ENCODE data around the gene PCOLCE2.
A peak's percentile ranks its signal among the peaks of the same experiment; 100 is the strongest.

PCOLCE2 gene

DNA sequence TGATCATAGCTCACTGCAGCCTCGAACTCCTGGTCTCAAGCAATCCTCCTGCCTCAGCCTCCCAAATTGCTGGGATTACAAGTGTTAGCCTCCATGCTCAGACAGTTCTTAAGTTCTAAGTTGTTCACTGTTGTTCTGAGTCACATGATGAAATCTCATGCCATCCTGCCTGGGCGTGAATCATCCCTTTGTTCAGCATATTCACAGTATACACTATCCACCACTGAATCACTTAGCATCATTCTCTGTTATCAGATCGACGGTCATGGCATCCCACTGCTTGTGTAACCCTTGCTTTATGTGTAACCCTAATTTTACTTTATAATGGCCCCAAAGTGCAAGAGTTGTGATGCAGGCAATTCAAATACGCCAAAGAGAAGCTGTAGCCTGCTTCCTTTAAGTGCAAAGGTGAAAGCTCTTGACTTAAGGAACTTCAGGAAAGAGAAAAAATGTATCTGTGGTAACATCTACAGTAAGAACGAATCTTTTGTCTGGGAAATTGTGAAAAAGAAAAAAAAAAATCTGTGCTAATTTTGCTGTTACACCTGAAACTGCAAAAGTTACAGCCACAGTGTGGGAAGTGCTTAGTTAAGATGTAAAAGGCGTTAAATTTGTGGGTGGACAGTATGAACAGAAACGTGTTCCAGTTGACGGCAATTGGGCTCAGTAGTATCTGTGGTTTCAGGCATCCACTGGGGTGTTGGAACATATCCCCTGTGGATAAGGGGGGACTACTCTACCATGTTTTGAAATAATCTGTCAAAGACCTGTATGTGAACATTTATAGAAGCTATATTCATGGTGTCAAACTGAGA is 80.6 kb downstream of the PCOLCE2 start:
- DNase-seq, result peak; percentile 80

DNA sequence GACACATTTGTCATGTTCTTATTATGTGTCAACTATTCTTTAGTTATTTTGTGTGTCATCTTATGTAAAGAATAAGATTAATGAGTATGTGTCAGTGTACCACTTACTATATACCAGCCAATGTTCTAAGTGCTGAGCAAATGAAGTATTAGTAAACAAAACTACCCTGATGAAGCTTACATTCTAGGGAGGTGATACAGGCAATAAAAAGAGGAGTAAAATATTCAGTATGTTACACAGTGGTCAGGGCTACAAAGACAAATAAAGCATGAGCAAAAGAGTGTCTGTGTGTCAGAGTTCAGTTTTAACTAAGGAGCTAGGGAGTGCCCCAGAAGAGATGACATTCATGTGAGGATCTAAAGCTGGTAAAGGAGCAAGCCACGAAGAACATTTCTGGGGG is 86.0 kb downstream of the PCOLCE2 start:
- DNase-seq, result no peak

DNA sequence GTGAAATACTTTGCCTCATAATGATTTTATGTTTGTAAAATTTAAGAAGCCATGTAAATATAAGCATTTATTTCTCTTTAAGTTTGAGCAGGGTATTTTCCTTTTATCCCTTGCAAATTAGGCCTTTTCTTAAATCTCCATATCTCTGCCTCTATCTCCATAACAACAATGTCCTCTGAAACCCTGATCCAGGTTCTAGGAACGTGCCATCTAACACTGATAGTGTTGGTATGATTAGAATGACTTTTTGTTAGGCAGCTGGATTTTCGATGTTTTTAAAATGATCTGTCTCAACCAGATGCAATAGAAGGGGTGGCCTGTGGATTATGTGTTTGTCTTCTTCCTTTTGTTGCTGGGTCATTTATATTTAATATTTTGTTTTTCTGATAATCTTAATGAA is 87.1 kb downstream of the PCOLCE2 start:
- DNase-seq, result no peak

DNA sequence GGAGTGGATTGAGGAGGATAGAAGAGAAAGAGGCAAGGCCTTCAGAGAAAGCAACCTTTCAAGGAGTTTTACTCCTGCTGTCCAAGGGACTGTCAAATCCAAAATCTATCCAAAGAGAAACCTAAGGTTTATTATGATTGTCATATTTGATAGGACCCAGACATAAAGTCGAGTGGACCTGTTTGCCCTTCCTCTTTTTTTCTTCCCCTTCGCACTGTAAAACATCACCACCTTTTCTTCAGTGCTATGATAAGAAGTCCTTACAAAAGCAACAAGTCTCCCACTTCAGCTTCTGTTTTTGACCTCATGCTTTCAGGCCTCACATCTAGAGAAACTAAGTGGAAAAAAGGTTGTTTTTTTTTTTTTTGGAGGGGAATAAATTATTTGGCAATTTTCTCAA is 92.1 kb downstream of the PCOLCE2 start:
- DNase-seq, result no peak

DNA sequence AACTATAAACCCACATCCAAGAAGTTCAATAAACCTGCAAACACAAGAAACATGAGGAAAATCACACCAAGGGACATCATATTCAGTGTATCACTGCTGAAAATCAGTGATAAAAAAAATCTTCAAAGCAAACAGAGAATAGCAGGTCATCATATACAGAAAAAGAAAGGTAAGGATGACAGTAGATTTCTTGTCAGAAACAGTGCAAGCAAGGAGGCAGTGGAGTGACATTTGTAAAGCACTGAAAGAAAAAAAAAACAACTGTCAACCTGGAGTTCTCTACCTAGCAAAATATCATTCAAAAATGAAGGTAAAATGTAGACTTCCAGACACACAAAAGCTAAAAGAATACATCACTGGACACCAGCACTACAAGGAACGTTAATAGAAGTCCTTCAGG is 93.6 kb downstream of the PCOLCE2 start:
- DNase-seq, result no peak

DNA sequence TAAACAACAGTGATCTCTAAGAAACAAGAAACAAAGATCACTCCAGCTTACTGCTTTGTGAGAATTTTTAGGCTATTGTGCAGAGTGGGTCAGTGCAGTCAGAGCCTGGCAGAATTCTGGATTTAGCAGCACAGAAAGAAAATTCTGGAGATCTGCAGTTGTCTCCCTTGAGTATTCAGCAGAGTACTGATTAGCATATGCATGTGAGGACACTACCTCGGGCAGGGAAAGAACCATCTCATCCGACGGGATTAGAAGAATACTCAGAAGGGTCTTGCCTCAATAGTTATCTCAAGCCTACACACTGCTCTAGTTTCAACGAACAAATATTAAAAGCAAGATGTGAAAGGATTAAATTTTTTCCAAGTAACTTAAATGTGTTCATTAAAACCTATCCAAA is 94.4 kb downstream of the PCOLCE2 start:
- DNase-seq, result no peak

DNA sequence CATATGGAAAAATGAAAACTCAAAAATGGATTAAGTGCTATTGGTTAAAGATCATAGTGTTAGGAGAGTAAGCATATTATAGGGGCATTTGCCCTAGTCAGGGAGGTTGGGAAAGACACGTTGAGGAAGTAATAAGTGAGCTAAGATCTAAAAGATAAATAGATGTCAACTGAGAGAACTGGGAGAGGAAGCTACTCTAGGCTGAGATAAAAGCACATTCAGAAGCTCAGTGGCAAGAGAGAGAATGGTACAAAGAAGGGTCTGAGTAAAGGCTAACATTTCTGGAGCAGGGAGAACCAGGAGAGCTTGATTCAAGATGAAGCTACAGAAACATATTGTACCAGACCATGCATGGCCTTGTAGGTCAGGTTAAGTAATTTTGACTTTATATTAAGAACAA is 101.2 kb downstream of the PCOLCE2 start:
- DNase-seq, result no peak

DNA sequence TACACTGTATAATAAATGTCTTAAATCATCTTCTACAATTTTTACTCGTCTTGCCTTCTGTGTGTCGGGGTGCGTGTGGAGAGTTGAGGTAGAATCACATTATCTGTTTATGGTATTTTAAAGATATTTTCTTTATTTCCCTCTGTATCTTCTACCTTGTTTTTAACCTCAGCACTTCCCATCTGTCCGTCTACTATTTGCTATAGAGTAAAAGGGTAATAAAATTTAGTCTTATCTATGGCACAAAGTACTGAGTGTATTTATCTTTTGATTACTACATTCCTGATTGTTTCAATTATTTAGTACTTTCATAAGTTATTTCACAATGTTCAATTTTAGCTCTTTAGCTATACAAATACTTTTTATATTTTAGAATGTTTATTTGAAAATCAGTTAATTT is 102.9 kb downstream of the PCOLCE2 start:
- DNase-seq, result no peak

DNA sequence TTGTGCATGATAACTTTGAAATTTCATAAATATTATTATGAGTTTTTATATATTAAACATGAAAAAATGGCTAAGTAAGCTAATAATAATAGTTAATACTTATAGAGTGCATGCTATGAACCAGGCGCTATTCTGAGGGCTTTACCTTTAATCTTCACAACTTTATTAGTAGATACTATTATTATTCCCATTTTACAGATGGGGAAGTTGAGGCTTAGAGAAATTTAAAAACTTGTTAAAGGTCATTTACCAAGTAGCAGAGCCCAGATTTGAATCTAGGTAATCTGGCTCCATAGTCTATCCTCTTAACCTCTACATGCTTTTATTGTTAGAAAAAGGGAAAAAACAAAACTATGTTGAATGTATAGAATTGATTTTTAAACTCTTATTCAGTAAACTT is 104.7 kb downstream of the PCOLCE2 start:
- DNase-seq, result no peak

DNA sequence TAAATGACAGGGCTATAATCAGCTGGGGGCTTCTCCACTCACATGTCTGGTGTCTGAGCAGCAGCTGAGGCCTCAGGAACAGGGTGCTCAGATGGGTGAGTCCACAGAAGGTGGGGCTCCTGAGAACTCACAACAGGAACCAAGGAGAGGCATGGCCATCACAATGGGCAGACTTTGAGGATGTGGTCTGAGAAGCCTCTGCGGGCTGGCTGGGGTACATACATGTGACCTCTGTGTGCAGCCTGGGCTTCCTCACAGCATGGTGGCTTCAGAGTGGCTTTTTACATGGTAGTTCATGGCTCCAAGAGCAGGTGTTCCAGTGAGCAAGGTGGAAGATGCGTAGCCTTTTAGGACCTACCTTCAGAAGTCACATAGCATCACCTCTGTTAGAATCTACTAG is 106.3 kb downstream of the PCOLCE2 start:
- DNase-seq, result no peak

DNA sequence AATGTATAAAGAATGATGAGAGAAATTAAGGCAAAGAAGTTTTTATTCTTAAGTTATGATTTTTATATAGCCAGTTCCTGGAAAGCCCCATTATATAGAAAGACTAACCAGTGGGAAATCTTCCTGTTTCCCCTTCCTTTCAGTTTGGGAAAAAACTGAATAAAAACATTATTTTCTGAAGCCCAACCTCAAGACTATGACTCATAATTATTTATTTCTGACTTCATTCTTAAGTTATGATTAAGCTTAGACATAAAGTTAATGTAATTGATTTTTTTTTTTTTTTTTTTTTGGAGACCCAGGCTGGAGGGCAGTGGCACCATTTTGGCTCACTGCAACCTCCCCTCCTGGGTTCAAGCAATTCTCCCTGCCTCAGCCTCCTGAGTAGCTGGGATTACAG is 109.3 kb downstream of the PCOLCE2 start:
- DNase-seq, result peak; percentile 60

DNA sequence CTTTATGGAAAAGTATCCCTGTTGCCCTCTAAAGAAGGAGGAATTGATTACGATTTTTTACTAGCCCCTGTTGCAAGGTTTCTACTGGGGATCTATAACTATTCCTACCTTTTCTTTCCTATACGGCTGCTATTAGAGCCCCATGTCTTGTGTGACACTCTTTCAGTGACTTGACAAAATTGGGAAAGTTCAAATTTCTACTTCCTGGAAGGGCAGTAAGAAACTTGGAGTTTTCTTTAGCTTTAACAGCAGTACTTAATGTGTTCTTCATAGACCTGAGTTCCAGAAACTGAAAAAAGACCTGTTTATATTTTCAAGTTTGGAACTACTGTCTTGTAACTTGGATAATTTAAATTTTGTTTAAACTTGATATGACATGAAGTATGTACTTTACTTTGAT is 110.3 kb downstream of the PCOLCE2 start:
- no peak for DNase-seq

DNA sequence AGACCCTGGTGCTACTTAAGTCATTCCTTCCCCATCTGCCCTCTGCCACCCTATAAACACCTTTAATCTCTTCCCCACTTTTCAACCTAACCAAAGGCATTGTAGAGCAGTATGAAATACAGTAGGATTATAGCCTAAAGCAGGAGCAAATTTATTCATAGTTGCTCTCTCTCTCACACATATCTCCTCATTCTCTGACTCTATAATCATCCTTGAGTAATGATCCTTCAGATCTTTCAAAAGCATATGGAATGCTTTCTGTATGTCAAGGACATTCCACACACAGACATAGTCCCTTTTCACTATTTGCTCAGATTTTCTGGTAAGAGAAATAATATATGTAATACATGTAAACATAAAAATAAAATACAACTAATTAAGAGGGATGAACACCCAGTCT is 111.0 kb downstream of the PCOLCE2 start:
- peak; percentile 3 for DNase-seq

DNA sequence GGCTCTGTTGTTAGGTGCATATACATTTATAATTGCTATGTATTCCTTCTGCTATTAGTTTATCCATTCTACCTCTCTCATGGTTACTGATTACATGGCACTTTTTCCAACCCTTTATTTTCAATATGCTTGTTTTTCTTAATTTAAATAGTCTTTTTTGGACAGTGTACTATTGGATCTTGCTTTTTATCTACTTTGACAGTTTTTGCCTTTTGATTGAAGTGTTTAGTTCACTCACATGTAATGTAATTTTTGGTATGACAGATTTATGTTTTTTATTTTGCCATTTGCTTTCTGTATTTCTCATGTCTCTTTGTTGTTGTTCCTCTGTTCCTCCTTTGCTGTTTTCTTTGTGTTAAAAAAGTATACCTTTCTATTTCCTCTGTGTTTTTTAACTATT is 120.5 kb downstream of the PCOLCE2 start:
- DNase-seq, result no peak

Data from HCEC 1CT (cell line).